Activated CD8-positive, alpha-beta memory T cell treated with anti-CD3 and anti-CD28 coated beads for 48 hours (primary cell): Measurements from ENCODE around the gene FAM240A.

Experiments
- DNase-seq, 3 experiments: peaks; one replicate each; pipeline ENCODE4 v3.0.0-alpha.2; 2020; ENCODE audit warnings: low read depth in 2 of 3, low spot score in 2 of 3

FAM240A gene

GRCh38 chr3:46673151-46674030 is 61.1 kb downstream of the FAM240A start:
- no peak for DNase-seq

GRCh38 chr3:46674031-46674845 is 61.9 kb downstream of the FAM240A start:
- no peak for DNase-seq

GRCh38 chr3:46675426-46675825 is 63.1 kb downstream of the FAM240A start:
- no peak for DNase-seq
